ENCODE results near the gene NDOR1.

Gene NDOR1

GRCh38 chr9:137199411-137200121 lies 5.9 kb upstream of the NDOR1 start:
- DNase-seq = no peak

- peak; percentile 95 for DNase-seq
These were observed 4.9 kb upstream of the NDOR1 start, which contains the start of gene TPRN for GRCh38 chr9:137200311-137201204. TPRN (minus strand) TSS chr9:137200741; CDS start chr9:137200711, 30 bp downstream.

GRCh38 chr9:137201205-137201868 lies 4.2 kb upstream of the NDOR1 start:
- no peak for DNase-seq

- no peak for DNase-seq
These were observed 2.5 kb upstream of the NDOR1 start for GRCh38 chr9:137202966-137203365.

- no peak for DNase-seq
These were observed 772 bp upstream of the NDOR1 start for GRCh38 chr9:137204731-137205125.

GRCh38 chr9:137206602-137207001 lies 1.1 kb downstream of the NDOR1 start:
- DNase-seq = no peak

- DNase-seq = no peak
These were observed 6.0 kb downstream of the NDOR1 start for GRCh38 chr9:137211532-137211931.

- DNase-seq = no peak
These were observed 7.0 kb downstream of the NDOR1 start for GRCh38 chr9:137212520-137212919.

- no peak for DNase-seq
These were observed 7.9 kb downstream of the NDOR1 start for GRCh38 chr9:137213160-137214060.

GRCh38 chr9:137214620-137215019 lies 9.1 kb downstream of the NDOR1 start:
- no peak for DNase-seq

- DNase-seq = no peak
These were observed 9.9 kb downstream of the NDOR1 start for GRCh38 chr9:137215196-137215986.

- DNase-seq = no peak
These were observed 10.9 kb downstream of the NDOR1 start for GRCh38 chr9:137216188-137216965.

- no peak for DNase-seq
These were observed 12.0 kb downstream of the NDOR1 start for GRCh38 chr9:137217276-137218211.

- no peak for DNase-seq
These were observed 12.8 kb downstream of the NDOR1 start for GRCh38 chr9:137218212-137218753.

- DNase-seq = no peak
These were observed 13.3 kb downstream of the NDOR1 start for GRCh38 chr9:137218754-137219271.

GRCh38 chr9:137219757-137220316 lies 14.3 kb downstream of the NDOR1 start:
- no peak for DNase-seq

GRCh38 chr9:137220317-137221094 lies 15.0 kb downstream of the NDOR1 start:
- DNase-seq = no peak

GRCh38 chr9:137221095-137221505 lies 15.6 kb downstream of the NDOR1 start:
- DNase-seq = no peak

All from NCI-H1436 treated with DMSO at 0.1 percent for 48 hours (cell line).